Activated CD4-positive, alpha-beta memory T cell treated with anti-CD3 and anti-CD28 coated beads for 36 hours (primary cell): ENCODE measurements around the gene ALKBH3. TPM values are rescaled to one million over a fixed set of nuclear protein-coding genes. Genes with fewer than 3 reads are reported as not detected.

Experiments used
- CTCF ChIA-PET: fragments of 350-600 bp; sonication (Branson Sonifier 250); formaldehyde crosslinking; loops from one replicate; lab custom pipeline; 2021; ENCODE audit warnings: antibody characterized with exemption, inconsistent platforms; lab: Charles Lee
- POLR2A ChIA-PET: fragments of 350-600 bp; sonication (Branson Sonifier 250); formaldehyde crosslinking; loops from one replicate; lab custom pipeline; 2021; ENCODE audit warnings: antibody characterized with exemption; lab: Charles Lee
- DNase-seq: peaks from one replicate; pipeline ENCODE4 v3.0.0-alpha.2; 2020
- H3K27ac Mint-ChIP-seq: one replicate; pipeline ENCODE4 v1.8.0; 2021; ENCODE audit warnings: mixed read lengths
- H3K27me3 Mint-ChIP-seq: one replicate; pipeline ENCODE4 v1.8.0; 2021; ENCODE audit warnings: mixed read lengths
- H3K36me3 Mint-ChIP-seq: one replicate; pipeline ENCODE4 v1.8.0; 2021; ENCODE audit warnings: mixed read lengths
- H3K4me1 Mint-ChIP-seq: one replicate; pipeline ENCODE4 v1.8.0; 2021; ENCODE audit warnings: low read depth, mixed read lengths
- H3K4me3 Mint-ChIP-seq: one replicate; pipeline ENCODE4 v1.8.0; 2021; ENCODE audit warnings: mild to moderate bottlenecking, mixed read lengths
- H3K9me3 Mint-ChIP-seq: one replicate; pipeline ENCODE4 v1.8.0; 2021; ENCODE audit warnings: mixed read lengths
- intact Hi-C: fragments of 100-400 bp; cut with micrococcal nuclease; formaldehyde crosslinking; loops from one replicate; pipeline ENCODE4 v1.15.1; 2023
- total RNA-seq, 2 experiments: library from RNA; stranded (reverse); gene quantifications; one replicate each; pipeline ENCODE4 v1.2.3, GENCODE V29; 2021

The ALKBH3 gene
- total RNA-seq, 2 experiments from 2014 or later: 32.1 to 35.8 TPM

GRCh38 chr11:43922744-43923405 is 42.2 kb downstream of the ALKBH3 start:
- ChIA-PET POLR2A (no interaction called here), CTCF (interaction anchor here (1.5 kb wide), 1 partner anchor 18 kb away, joined by 3 read pairs; no protein-coding TSS in a partner anchor)
- no peak for DNase-seq
- H3K4me3 Mint-ChIP-seq: no peak overlapping the region
- H3K27ac Mint-ChIP-seq: no peak overlapping the region
- peaks cover 30% of the 10 kb centered on the region for H3K36me3 Mint-ChIP-seq
- no peaks in the 10 kb centered on the region for H3K9me3 Mint-ChIP-seq
- no peaks in the 10 kb centered on the region for H3K27me3 Mint-ChIP-seq
- intact Hi-C loops: loop anchor here (5.0 kb wide), 1 partner anchor 41 kb away; the partner anchor contains the start of gene ALKBH3
- H3K4me1 Mint-ChIP-seq: peaks cover 20% of the 10 kb centered on the region

GRCh38 chr11:43923406-43924111 is 42.9 kb downstream of the ALKBH3 start:
- Mint-ChIP-seq H3K27ac (no peak overlapping the region), H3K4me3 (no peak overlapping the region), H3K36me3 (peaks cover 26% of the 10 kb centered on the region), H3K4me1 (peaks cover 20% of the 10 kb centered on the region), H3K9me3 (no peaks in the 10 kb centered on the region), H3K27me3 (no peaks in the 10 kb centered on the region)
- intact Hi-C loops: loop anchor here (5.0 kb wide), 1 partner anchor 41 kb away; the partner anchor contains the start of gene ALKBH3
- no peak for DNase-seq
- ChIA-PET POLR2A (interaction anchor here (0.6 kb wide), 1 partner anchor 92 kb away, joined by 3 read pairs; no protein-coding TSS in a partner anchor), CTCF (interaction anchor here (0.6 to 1.7 kb wide), 2 partner anchors 10 to 34 kb away, joined by 3 to 6 read pairs; no protein-coding TSS in a partner anchor)

GRCh38 chr11:43924112-43924855 is 43.7 kb downstream of the ALKBH3 start:
- intact Hi-C loops: loop anchor here (5.0 kb wide), 1 partner anchor 42 kb away; the partner anchor contains the start of gene ALKBH3
- H3K9me3 Mint-ChIP-seq: no peaks in the 10 kb centered on the region
- H3K4me3 Mint-ChIP-seq: no peak overlapping the region
- H3K36me3 Mint-ChIP-seq: peaks cover 21% of the 10 kb centered on the region
- H3K27ac Mint-ChIP-seq: no peak overlapping the region
- DNase-seq: no peak
- ChIA-PET POLR2A (interaction anchor here (0.6 kb wide), 1 partner anchor 93 kb away, joined by 3 read pairs; no protein-coding TSS in a partner anchor), CTCF (interaction anchor here (0.6 to 1.7 kb wide), 3 partner anchors 9 to 35 kb away, joined by 3 to 6 read pairs (median 3); no protein-coding TSS in a partner anchor)
- peaks cover 20% of the 10 kb centered on the region for H3K4me1 Mint-ChIP-seq
- no peaks in the 10 kb centered on the region for H3K27me3 Mint-ChIP-seq

GRCh38 chr11:43925063-43925931 is 44.7 kb downstream of the ALKBH3 start:
- Mint-ChIP-seq H3K4me3 (no peak overlapping the region), H3K4me1 (peaks cover 15% of the 10 kb centered on the region), H3K27ac (no peak overlapping the region), H3K36me3 (peaks cover 14% of the 10 kb centered on the region), H3K27me3 (no peaks in the 10 kb centered on the region), H3K9me3 (no peaks in the 10 kb centered on the region)
- CTCF ChIA-PET: interaction anchor here (1.0 to 1.7 kb wide), 2 partner anchors 21 to 36 kb away, joined by 3 to 6 read pairs; no protein-coding TSS in a partner anchor
- no peak for DNase-seq
- intact Hi-C loops: no loop called here
- POLR2A ChIA-PET: no interaction called here

DNA sequence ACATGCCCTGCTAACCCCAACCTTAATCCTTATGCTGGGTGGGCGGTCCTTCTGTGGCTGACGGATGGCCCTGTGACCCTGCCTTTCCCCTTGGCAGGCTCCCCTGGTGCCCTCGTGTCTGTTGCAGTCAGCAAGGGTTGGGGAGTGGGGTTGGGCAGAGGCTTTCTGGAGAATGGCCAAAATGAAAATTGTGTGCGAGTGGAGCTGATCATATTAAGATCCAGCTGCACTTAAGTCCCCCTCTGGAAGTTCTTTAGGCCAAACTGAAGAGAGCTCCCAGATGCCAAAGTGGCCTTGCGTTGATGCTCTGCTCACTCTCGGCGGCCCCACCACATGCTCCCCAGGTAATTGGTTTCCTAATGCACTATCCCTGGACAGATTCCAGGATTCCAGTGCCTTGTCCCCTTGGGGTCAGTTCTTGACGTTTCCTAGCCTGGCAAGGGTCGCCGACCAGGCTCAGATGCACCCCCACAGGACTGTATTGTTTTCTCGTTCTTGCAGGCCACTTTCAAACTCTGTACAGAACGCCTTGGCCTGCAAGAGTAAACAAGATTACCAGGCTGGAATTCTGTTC is 45.4 kb downstream of the ALKBH3 start:
- intact Hi-C loops: no loop called here
- DNase-seq: no peak
- Mint-ChIP-seq H3K27me3 (no peaks in the 10 kb centered on the region), H3K27ac (no peak overlapping the region), H3K36me3 (peaks cover 9% of the 10 kb centered on the region), H3K4me1 (peaks cover 8% of the 10 kb centered on the region), H3K4me3 (no peak overlapping the region), H3K9me3 (no peaks in the 10 kb centered on the region)
- ChIA-PET CTCF (interaction anchor here (1.0 kb wide), 1 partner anchor 20 kb away, joined by 3 read pairs; no protein-coding TSS in a partner anchor), POLR2A (no interaction called here)

DNA sequence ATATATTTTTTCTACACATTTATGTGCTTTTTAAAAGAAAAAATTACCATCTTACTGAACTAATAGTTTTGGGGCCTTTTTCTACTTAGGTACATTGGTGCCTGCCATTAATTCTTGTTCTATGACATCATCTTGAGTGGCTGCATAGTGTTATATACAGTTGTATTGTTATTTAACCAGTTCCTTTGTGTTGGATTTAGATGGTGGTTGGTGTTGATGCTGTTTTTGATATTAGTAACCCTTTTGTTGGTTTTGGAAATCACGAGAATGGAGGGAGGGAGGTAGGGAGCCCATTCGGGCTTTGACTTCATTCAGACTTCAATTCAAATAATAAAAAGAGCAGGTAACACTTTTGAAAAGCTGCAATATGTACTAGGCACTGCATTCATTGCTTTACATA is 46.4 kb downstream of the ALKBH3 start:
- ChIA-PET POLR2A (no interaction called here), CTCF (interaction anchor here (0.6 kb wide), 1 partner anchor 37 kb away, joined by 3 read pairs; no protein-coding TSS in a partner anchor)
- intact Hi-C loops: no loop called here
- H3K4me3 Mint-ChIP-seq: no peak overlapping the region
- peaks cover 5% of the 10 kb centered on the region for H3K36me3 Mint-ChIP-seq
- no peaks in the 10 kb centered on the region for H3K27me3 Mint-ChIP-seq
- H3K9me3 Mint-ChIP-seq: no peaks in the 10 kb centered on the region
- H3K4me1 Mint-ChIP-seq: no peaks in the 10 kb centered on the region
- no peak for DNase-seq
- H3K27ac Mint-ChIP-seq: no peak overlapping the region

- ChIA-PET POLR2A (no interaction called here), CTCF (interaction anchor here (0.7 to 1.5 kb wide), 3 partner anchors 14 to 38 kb away, joined by 3 to 4 read pairs (median 4); partner anchors contain the start of gene C11orf96)
- no peak overlapping the region for H3K27ac Mint-ChIP-seq
- no peak for DNase-seq
- no peaks in the 10 kb centered on the region for H3K4me1 Mint-ChIP-seq
- intact Hi-C loops: no loop called here
- no peaks in the 10 kb centered on the region for H3K9me3 Mint-ChIP-seq
- no peaks in the 10 kb centered on the region for H3K27me3 Mint-ChIP-seq
- no peak overlapping the region for H3K4me3 Mint-ChIP-seq
- no peaks in the 10 kb centered on the region for H3K36me3 Mint-ChIP-seq
These were observed 47.5 kb downstream of the ALKBH3 start for GRCh38 chr11:43927925-43928707.

DNA sequence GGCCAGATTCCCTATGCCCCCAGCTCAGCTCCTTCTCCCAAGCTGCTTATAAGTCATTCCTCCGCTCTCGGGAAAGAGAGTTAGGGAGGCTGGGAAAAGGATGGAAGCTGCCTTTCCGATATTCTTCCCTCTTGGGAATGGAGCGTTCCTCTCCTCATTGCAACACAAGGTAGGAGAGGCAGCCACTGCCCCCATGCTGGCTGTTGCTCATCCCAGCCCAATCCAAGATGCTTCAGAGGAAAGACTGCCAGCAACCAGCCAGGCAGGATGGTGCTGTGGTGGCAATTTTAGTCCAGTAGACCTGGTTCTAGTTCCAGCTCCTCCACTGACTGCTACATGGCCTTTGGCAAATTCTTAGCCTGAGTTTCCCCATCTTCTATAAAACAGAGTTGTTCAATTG is 48.1 kb downstream of the ALKBH3 start:
- no peaks in the 10 kb centered on the region for H3K9me3 Mint-ChIP-seq
- H3K4me3 Mint-ChIP-seq: no peak overlapping the region
- H3K36me3 Mint-ChIP-seq: no peaks in the 10 kb centered on the region
- CTCF ChIA-PET: interaction anchor here (0.7 to 1.5 kb wide), 3 partner anchors 13 to 39 kb away, joined by 3 to 4 read pairs (median 4); partner anchors contain the start of gene C11orf96
- H3K27ac Mint-ChIP-seq: no peak overlapping the region
- H3K4me1 Mint-ChIP-seq: no peaks in the 10 kb centered on the region
- no peaks in the 10 kb centered on the region for H3K27me3 Mint-ChIP-seq
- DNase-seq: no peak
- intact Hi-C loops: no loop called here
- POLR2A ChIA-PET: interaction anchor here (1.3 kb wide), 1 partner anchor 14 kb away, joined by 4 read pairs; the partner anchor contains the start of gene C11orf96

GRCh38 chr11:43930868-43931716 is 50.5 kb downstream of the ALKBH3 start:
- Mint-ChIP-seq H3K9me3 (no peaks in the 10 kb centered on the region), H3K4me3 (no peak overlapping the region), H3K4me1 (no peaks in the 10 kb centered on the region), H3K36me3 (no peaks in the 10 kb centered on the region), H3K27me3 (peaks cover 5% of the 10 kb centered on the region), H3K27ac (no peak overlapping the region)
- no peak for DNase-seq
- POLR2A ChIA-PET: no interaction called here
- intact Hi-C loops: no loop called here
- CTCF ChIA-PET: interaction anchor here (0.6 to 1.8 kb wide), 3 partner anchors 11 to 164 kb away, joined by 3 to 4 read pairs (median 3); partner anchors contain the start of genes C11orf96 and EXT2
